T-helper 2 cell treated with Interferon-gamma antibody and Interleukin-4, amounts not matched to agents 5 μg/mL and 100 μg/mL, for 36 hours (primary cell): ENCODE measurements around the gene ACVR1B.

Experiments used
- DNase-seq: peaks from one replicate; pipeline ENCODE4 v3.0.0; 2021; ENCODE audit warnings: low spot score
- H3K27ac Mint-ChIP-seq: one replicate; pipeline ENCODE4 v1.8.0; 2021; ENCODE audit warnings: mild to moderate bottlenecking, mixed read lengths
- H3K27me3 Mint-ChIP-seq: one replicate; pipeline ENCODE4 v1.8.0; 2021; ENCODE audit warnings: low read depth, mixed read lengths
- H3K36me3 Mint-ChIP-seq: one replicate; pipeline ENCODE4 v1.8.0; 2021; ENCODE audit warnings: low read depth, mixed read lengths
- H3K4me1 Mint-ChIP-seq: one replicate; pipeline ENCODE4 v1.8.0; 2021; ENCODE audit warnings: low read depth, mixed read lengths
- H3K4me3 Mint-ChIP-seq: one replicate; pipeline ENCODE4 v1.8.0; 2022; ENCODE audit warnings: mild to moderate bottlenecking, moderate library complexity, mixed read lengths
- H3K9me3 Mint-ChIP-seq: one replicate; pipeline ENCODE4 v1.8.0; 2021; ENCODE audit warnings: mixed read lengths

ACVR1B gene

GRCh38 chr12:51951199-51951842 is at the start of gene ACVR1B:
TSS of gene ACVR1B (plus strand) at chr12:51951699. CDS start at chr12:51951744, 45 bp downstream.
- H3K4me3 Mint-ChIP-seq: peak within 1 kb of the TSS; percentile 89
- H3K9me3 Mint-ChIP-seq: no peaks in the 10 kb centered on the region
- H3K27ac Mint-ChIP-seq: peak within 1 kb of the TSS; percentile 56
- DNase-seq: peak; percentile 83
- H3K27me3 Mint-ChIP-seq: peaks cover 71% of the 10 kb centered on the region
- H3K36me3 Mint-ChIP-seq: no peaks in the 10 kb centered on the region
- peaks cover 6% of the 10 kb centered on the region for H3K4me1 Mint-ChIP-seq

- DNase-seq: no peak
- H3K36me3 Mint-ChIP-seq: no peaks in the 10 kb centered on the region
- no peaks in the 10 kb centered on the region for H3K4me1 Mint-ChIP-seq
- H3K27me3 Mint-ChIP-seq: peaks cover 14% of the 10 kb centered on the region
- H3K9me3 Mint-ChIP-seq: no peaks in the 10 kb centered on the region
- H3K4me3 Mint-ChIP-seq: no peak overlapping the region
- H3K27ac Mint-ChIP-seq: no peak overlapping the region
Measured at GRCh38 chr12:51901881-51902280, 49.6 kb upstream of the ACVR1B start.

GRCh38 chr12:51904951-51905470 is 46.5 kb upstream of the ACVR1B start:
- no peaks in the 10 kb centered on the region for H3K36me3 Mint-ChIP-seq
- H3K27ac Mint-ChIP-seq: no peak overlapping the region
- no peak for DNase-seq
- H3K4me1 Mint-ChIP-seq: no peaks in the 10 kb centered on the region
- H3K4me3 Mint-ChIP-seq: no peak overlapping the region
- peaks cover 32% of the 10 kb centered on the region for H3K27me3 Mint-ChIP-seq
- H3K9me3 Mint-ChIP-seq: no peaks in the 10 kb centered on the region

DNA sequence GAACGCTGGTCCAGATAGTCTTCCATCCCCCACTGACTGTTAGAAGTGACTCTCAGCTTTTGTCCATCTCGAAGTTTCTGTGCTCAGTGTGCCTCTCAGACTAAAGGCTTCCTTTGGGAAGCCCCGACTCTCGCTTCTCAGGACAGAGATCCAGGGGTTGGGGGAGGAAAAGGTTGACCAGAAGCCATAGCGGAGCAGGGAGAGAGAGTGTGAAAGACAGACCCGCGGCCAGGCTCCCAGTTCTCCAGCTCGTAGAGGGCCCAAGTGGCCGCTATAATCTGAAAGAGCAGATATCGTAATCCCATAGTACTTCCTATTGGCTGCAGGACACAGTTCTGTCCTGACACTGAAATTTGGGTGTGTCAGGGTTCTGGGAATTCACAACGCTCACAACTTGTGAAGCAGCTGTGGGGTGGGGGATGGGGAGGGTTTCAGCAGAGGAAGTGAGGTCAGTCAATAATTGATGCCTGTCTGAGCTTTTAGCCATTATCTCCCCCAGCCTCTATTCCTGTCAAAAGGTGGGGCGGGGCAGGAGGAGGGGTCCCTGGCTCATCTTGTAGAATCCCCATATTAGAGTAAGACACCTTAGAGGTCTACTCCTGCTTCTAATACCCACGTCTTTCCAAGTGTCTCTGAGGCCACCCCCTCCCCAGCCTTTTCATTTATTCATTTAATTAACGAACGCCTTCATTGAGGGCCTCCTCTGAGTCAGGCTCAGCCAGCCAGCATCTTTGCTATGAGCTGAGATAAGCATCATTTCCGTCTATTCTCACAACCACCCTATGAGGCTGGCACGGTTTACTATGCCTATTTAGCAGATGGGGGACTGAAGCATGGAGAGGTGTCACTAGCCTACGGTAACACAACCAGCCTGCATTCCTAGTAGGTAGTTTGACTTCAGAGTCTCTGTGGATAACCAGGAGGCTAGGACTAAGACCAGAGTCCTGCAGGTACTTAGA is 45.7 kb upstream of the ACVR1B start:
- Mint-ChIP-seq H3K27me3 (peaks cover 32% of the 10 kb centered on the region), H3K4me3 (no peak overlapping the region), H3K27ac (no peak overlapping the region), H3K9me3 (no peaks in the 10 kb centered on the region), H3K36me3 (no peaks in the 10 kb centered on the region), H3K4me1 (no peaks in the 10 kb centered on the region)
- no peak for DNase-seq

GRCh38 chr12:51906430-51907082 is 44.9 kb upstream of the ACVR1B start:
- Mint-ChIP-seq H3K27me3 (peaks cover 31% of the 10 kb centered on the region), H3K4me1 (no peaks in the 10 kb centered on the region), H3K4me3 (no peak overlapping the region)

GRCh38 chr12:51907083-51907855 is 44.2 kb upstream of the ACVR1B start, which contains the start of gene ACVRL1:
TSS of gene ACVRL1 (plus strand) at chr12:51907504. CDS start at chr12:51912475, 4,971 bp downstream.
- H3K4me1 Mint-ChIP-seq: no peaks in the 10 kb centered on the region
- peaks cover 29% of the 10 kb centered on the region for H3K27me3 Mint-ChIP-seq
- H3K27ac Mint-ChIP-seq: no peak within 1 kb of the TSS
- no peak for DNase-seq
- no peaks in the 10 kb centered on the region for H3K9me3 Mint-ChIP-seq
- no peaks in the 10 kb centered on the region for H3K36me3 Mint-ChIP-seq
- no peak within 1 kb of the TSS for H3K4me3 Mint-ChIP-seq

More at GRCh38 chr12:51906430-51907082, 44.9 kb upstream of the ACVR1B start:
- Mint-ChIP-seq H3K9me3 (no peaks in the 10 kb centered on the region), H3K27ac (no peak overlapping the region), H3K36me3 (no peaks in the 10 kb centered on the region)
- DNase-seq: no peak

- no peaks in the 10 kb centered on the region for H3K36me3 Mint-ChIP-seq
- no peaks in the 10 kb centered on the region for H3K9me3 Mint-ChIP-seq
- H3K27me3 Mint-ChIP-seq: peaks cover 29% of the 10 kb centered on the region
- DNase-seq: no peak
- no peak overlapping the region for H3K27ac Mint-ChIP-seq
- H3K4me1 Mint-ChIP-seq: no peaks in the 10 kb centered on the region
- no peak overlapping the region for H3K4me3 Mint-ChIP-seq
Measured at GRCh38 chr12:51907856-51908425, 43.6 kb upstream of the ACVR1B start.

GRCh38 chr12:51908876-51909592 is 42.5 kb upstream of the ACVR1B start:
- H3K9me3 Mint-ChIP-seq: no peaks in the 10 kb centered on the region
- H3K4me3 Mint-ChIP-seq: no peak overlapping the region
- peaks cover 29% of the 10 kb centered on the region for H3K27me3 Mint-ChIP-seq
- no peak for DNase-seq
- no peaks in the 10 kb centered on the region for H3K36me3 Mint-ChIP-seq
- H3K4me1 Mint-ChIP-seq: no peaks in the 10 kb centered on the region
- H3K27ac Mint-ChIP-seq: no peak overlapping the region

DNA sequence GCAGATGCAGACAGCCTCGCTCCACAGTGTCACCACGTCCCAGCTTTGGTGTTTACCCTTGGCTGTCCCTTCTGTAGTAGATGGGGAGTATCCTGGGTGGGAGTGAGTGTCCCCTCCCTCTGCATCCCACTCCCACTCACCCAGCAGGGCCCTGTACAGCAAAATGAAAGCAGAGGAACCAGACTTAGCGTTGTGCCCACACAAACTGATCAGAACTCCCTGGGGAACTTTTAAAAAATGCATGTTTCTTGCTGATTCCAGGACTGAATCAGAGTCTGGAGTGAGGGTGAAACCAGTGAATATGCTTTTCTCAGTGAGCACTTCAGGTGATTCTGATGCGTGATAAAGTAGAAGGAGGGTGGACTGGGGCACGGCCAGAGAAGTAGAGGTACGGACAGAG is 41.3 kb upstream of the ACVR1B start:
- H3K27ac Mint-ChIP-seq: no peak overlapping the region
- H3K4me3 Mint-ChIP-seq: no peak overlapping the region
- DNase-seq: no peak
- no peaks in the 10 kb centered on the region for H3K36me3 Mint-ChIP-seq
- H3K27me3 Mint-ChIP-seq: peaks cover 29% of the 10 kb centered on the region
- H3K9me3 Mint-ChIP-seq: no peaks in the 10 kb centered on the region
- H3K4me1 Mint-ChIP-seq: no peaks in the 10 kb centered on the region

DNA sequence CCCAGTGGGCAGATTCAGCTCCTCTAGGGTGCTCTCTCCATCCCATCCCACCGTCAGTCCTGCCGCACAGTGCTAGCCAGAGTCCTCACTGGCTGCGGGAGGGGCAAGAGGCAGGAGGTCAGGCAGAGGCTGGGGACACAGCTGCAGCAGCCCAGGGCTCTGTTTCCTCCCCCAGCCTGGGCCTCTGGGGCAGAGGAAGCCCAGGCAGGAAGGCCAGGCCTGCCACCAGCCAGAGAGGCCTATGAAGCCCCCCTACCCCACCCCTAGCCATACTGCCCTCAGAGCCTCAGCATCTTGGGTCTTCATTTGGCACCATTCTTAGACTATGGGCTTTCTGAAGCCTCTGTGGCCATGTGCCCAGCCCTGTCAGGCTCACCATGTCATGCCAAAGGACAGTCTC is 40.8 kb upstream of the ACVR1B start:
- Mint-ChIP-seq H3K27me3 (peaks cover 29% of the 10 kb centered on the region), H3K36me3 (no peaks in the 10 kb centered on the region), H3K27ac (no peak overlapping the region), H3K4me3 (no peak overlapping the region), H3K4me1 (no peaks in the 10 kb centered on the region), H3K9me3 (no peaks in the 10 kb centered on the region)
- DNase-seq: no peak

DNA sequence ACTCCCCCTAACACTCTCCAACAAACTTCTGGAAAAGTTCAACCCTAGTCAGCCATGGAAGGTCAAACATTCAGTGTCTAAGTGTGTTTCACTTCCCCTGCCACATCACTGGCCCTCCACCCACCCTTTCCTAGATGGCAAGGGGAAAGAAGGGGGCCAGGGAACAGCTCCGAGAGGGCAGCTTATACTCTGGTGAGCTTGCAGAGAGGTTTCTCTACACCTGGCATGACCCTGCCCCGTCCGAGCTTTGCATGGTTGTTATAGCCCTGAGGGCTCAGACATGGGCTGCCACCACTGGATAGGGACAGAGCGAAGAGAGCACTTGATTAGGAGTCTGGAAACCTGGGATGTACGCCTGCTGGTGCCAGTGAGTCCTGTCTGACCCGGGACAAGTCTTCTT is 40.2 kb upstream of the ACVR1B start:
- H3K36me3 Mint-ChIP-seq: no peaks in the 10 kb centered on the region
- H3K27me3 Mint-ChIP-seq: peaks cover 25% of the 10 kb centered on the region
- no peak for DNase-seq
- no peaks in the 10 kb centered on the region for H3K4me1 Mint-ChIP-seq
- H3K9me3 Mint-ChIP-seq: no peaks in the 10 kb centered on the region
- no peak overlapping the region for H3K4me3 Mint-ChIP-seq
- H3K27ac Mint-ChIP-seq: no peak overlapping the region

GRCh38 chr12:51911788-51912711 is 39.4 kb upstream of the ACVR1B start:
- Mint-ChIP-seq H3K27ac (no peak overlapping the region), H3K36me3 (no peaks in the 10 kb centered on the region), H3K27me3 (peaks cover 22% of the 10 kb centered on the region), H3K4me1 (no peaks in the 10 kb centered on the region), H3K9me3 (no peaks in the 10 kb centered on the region), H3K4me3 (no peak overlapping the region)
- DNase-seq: no peak
